Stimulated activated CD8-positive, alpha-beta memory T cell treated with anti-CD3 and anti-CD28 coated beads, Interleukin-4, amount 100 ng/mL, for 4 hours (primary cell): ENCODE data around the gene PTPN4.
"Not testable (repeated sequence)": the region's sequence is repeated elsewhere in the genome, so short reads cannot be mapped to it uniquely, and the experiment has no call there.

Source experiments
- DNase-seq, 2 donors: peaks; one replicate each; pipeline ENCODE4 v3.0.0-alpha.2; 2020; ENCODE audit warnings: low read depth in 2 of 2, low spot score in 1 of 2

PTPN4 gene

GRCh38 chr2:119937680-119938079 is 178.0 kb downstream of the PTPN4 start:
- no peak for DNase-seq

- no peak for DNase-seq
Observed at GRCh38 chr2:119939915-119940314, 180.2 kb downstream of the PTPN4 start.

- no peak for DNase-seq
Observed at GRCh38 chr2:119940856-119941255, 181.1 kb downstream of the PTPN4 start.

GRCh38 chr2:119941388-119941787 is 181.7 kb downstream of the PTPN4 start:
- no peak for DNase-seq

GRCh38 chr2:119941981-119942513 is 182.3 kb downstream of the PTPN4 start:
- no peak for DNase-seq

GRCh38 chr2:119943058-119943457 is 183.3 kb downstream of the PTPN4 start:
- DNase-seq, result no peak

- no peak for DNase-seq
Observed at GRCh38 chr2:119947535-119947934, 187.8 kb downstream of the PTPN4 start.

- DNase-seq, result no peak
Observed at GRCh38 chr2:119950966-119951365, 191.2 kb downstream of the PTPN4 start.

- no peak for DNase-seq
Observed at GRCh38 chr2:119958670-119959268, 199.0 kb downstream of the PTPN4 start.

GRCh38 chr2:119960821-119961220 is 201.1 kb downstream of the PTPN4 start:
- DNase-seq, result no peak

GRCh38 chr2:119981896-119982295 is 222.2 kb downstream of the PTPN4 start:
- no peak for DNase-seq

GRCh38 chr2:119982506-119982905 is 222.8 kb downstream of the PTPN4 start:
- no peak for DNase-seq

GRCh38 chr2:119983108-119983507 is 223.4 kb downstream of the PTPN4 start:
- no peak for DNase-seq

- no peak for DNase-seq
Observed at GRCh38 chr2:119996148-119996547, 236.4 kb downstream of the PTPN4 start.

GRCh38 chr2:119996896-119997891 is 237.5 kb downstream of the PTPN4 start:
- DNase-seq, result not testable (repeated sequence)

GRCh38 chr2:120001471-120001870 is 241.7 kb downstream of the PTPN4 start:
- DNase-seq, result no peak

GRCh38 chr2:120004254-120004653 is 244.5 kb downstream of the PTPN4 start:
- no peak for DNase-seq

GRCh38 chr2:120005834-120006521 is 246.3 kb downstream of the PTPN4 start:
- DNase-seq, result no peak

- no peak for DNase-seq
Observed at GRCh38 chr2:120007851-120008250, 248.1 kb downstream of the PTPN4 start.

- no peak for DNase-seq
Observed at GRCh38 chr2:120012363-120012762, 252.6 kb downstream of the PTPN4 start.

GRCh38 chr2:120012771-120013596 is 253.3 kb downstream of the PTPN4 start, which contains the start of gene EPB41L5:
Gene EPB41L5, plus strand, starts transcription at chr2:120013077. Its CDS starts 6,008 bp downstream, at chr2:120019085.
- peak; percentile 31 to 69 for DNase-seq
